HepG2 (cell line): ENCODE measurements around the gene SMYD5. TPM values are rescaled to one million over a fixed set of nuclear protein-coding genes. Genes with fewer than 3 reads are reported as not detected.

Experiments
- AKAP8 ChIP-seq: sonication (generic); formaldehyde crosslinking; IDR thresholded peaks from 2 replicates; pipeline ENCODE4 v1.5.1; 2020; ENCODE audit warnings: mild to moderate bottlenecking, missing genetic modification reagents
- ARID2 ChIP-seq: sonication (generic); formaldehyde crosslinking; IDR thresholded peaks from 2 replicates; pipeline ENCODE4 v1.8.1; 2022; ENCODE audit warnings: mild to moderate bottlenecking, missing genetic modification reagents, borderline replicate concordance
- ELF3 ChIP-seq: IDR thresholded peaks from 2 replicates; pipeline ENCODE4 v1.6.1; 2016; ENCODE audit warnings: missing genetic modification reagents, missing compliant biosample characterization
- GMEB1 ChIP-seq: sonication (generic); formaldehyde crosslinking; IDR thresholded peaks from 2 replicates; pipeline ENCODE4 v1.5.1; 2020; ENCODE audit warnings: missing genetic modification reagents, mild to moderate bottlenecking, borderline replicate concordance
- HIC2 ChIP-seq: sonication (generic); formaldehyde crosslinking; IDR thresholded peaks from 2 replicates; pipeline ENCODE4 v1.9.0; 2022; ENCODE audit warnings: low read depth, missing genetic modification reagents
- KAT7 ChIP-seq: IDR thresholded peaks from 2 replicates; pipeline ENCODE4 v1.6.1; 2018; ENCODE audit warnings: borderline replicate concordance, missing compliant biosample characterization
- MAF1 ChIP-seq: sonication (generic); formaldehyde crosslinking; IDR thresholded peaks from 2 replicates; pipeline ENCODE4 v1.5.0; 2020; ENCODE audit warnings: missing genetic modification reagents, borderline replicate concordance
- NR2F1 ChIP-seq, 2 experiments: fragments of 450-650 bp in 1 of 2; formaldehyde crosslinking in 1 of 2; IDR thresholded peaks; 2 replicates each; pipeline versions ENCODE4 v1.5.0 to v1.6.1; 2016 to 2020; ENCODE audit warnings: mild to moderate bottlenecking in 1 of 2, missing compliant biosample characterization in 1 of 2, missing genetic modification reagents in 1 of 2, moderate library complexity in 1 of 2
- TBL1XR1 ChIP-seq: fragments of 150-350 bp; IDR thresholded peaks from 2 replicates; pipeline ENCODE4 v1.6.1; 2014; ENCODE audit warnings: borderline replicate concordance, low read length; ENCODE audit not compliant: partially characterized antibody
- TGIF2 ChIP-seq: IDR thresholded peaks from 2 replicates; pipeline ENCODE4 v1.6.1; 2016; ENCODE audit warnings: control low read depth, missing compliant biosample characterization
- ZBTB38 ChIP-seq: sonication (generic); formaldehyde crosslinking; IDR thresholded peaks from 2 replicates; pipeline ENCODE4 v1.5.1; 2020; ENCODE audit warnings: mild to moderate bottlenecking, missing genetic modification reagents
- ZMYM3 ChIP-seq: sonication (generic); formaldehyde crosslinking; IDR thresholded peaks from 2 replicates; pipeline ENCODE4 v1.5.1; 2020; ENCODE audit warnings: mild to moderate bottlenecking, missing genetic modification reagents
- ZNF432 ChIP-seq: sonication (generic); formaldehyde crosslinking; IDR thresholded peaks from 2 replicates; pipeline ENCODE4 v1.5.0; 2020; ENCODE audit warnings: missing genetic modification reagents, mild to moderate bottlenecking, borderline replicate concordance
- polyA plus RNA-seq, 8 experiments: library from polyadenylated mRNA; depleted of rRNA in 3 of 8; stranded (reverse) in 7 of 8; unstranded in 1 of 8; fragments of >200 nt; fragmentation: Illumina TruSeq in 4 of 8; extraction: Trizol in 4 of 8; gene quantifications; 2 replicates each; pipeline versions ENCODE4 v1.2.1 to v1.2.3, GENCODE V29; 2011 to 2016; ENCODE audit warnings: low read depth in 4 of 8, missing spikeins in 1 of 8, mixed read lengths in 1 of 8; ENCODE audit not compliant: insufficient read depth in 1 of 8
- total RNA-seq, 5 experiments: library from RNA; depleted of rRNA; stranded (reverse); fragments of >200 nt; fragmentation: Illumina TruSeq; extraction: Trizol; gene quantifications; 2 replicates each; pipeline ENCODE4 v1.2.3, GENCODE V29; 2016; ENCODE audit warnings: low read depth in 1 of 5
- TF ChIP-seq, protein P1 (sequence below): IDR thresholded peaks from 2 replicates; pipeline ENCODE4 v1.6.1; 2012; ENCODE audit warnings: low read length, improper control_type of control experiment
- TF ChIP-seq, protein P2 (sequence below): sonication (generic); formaldehyde crosslinking; IDR thresholded peaks from 2 replicates; pipeline ENCODE4; 2020; ENCODE audit warnings: missing genetic modification reagents, mild to moderate bottlenecking, borderline replicate concordance

The SMYD5 gene
- total and polyA plus RNA-seq, 2 of the 13 experiments (the other 11 are each of a cell fraction or from before 2014, with no cell fraction given): 55.8 to 70.4 TPM

DNA sequence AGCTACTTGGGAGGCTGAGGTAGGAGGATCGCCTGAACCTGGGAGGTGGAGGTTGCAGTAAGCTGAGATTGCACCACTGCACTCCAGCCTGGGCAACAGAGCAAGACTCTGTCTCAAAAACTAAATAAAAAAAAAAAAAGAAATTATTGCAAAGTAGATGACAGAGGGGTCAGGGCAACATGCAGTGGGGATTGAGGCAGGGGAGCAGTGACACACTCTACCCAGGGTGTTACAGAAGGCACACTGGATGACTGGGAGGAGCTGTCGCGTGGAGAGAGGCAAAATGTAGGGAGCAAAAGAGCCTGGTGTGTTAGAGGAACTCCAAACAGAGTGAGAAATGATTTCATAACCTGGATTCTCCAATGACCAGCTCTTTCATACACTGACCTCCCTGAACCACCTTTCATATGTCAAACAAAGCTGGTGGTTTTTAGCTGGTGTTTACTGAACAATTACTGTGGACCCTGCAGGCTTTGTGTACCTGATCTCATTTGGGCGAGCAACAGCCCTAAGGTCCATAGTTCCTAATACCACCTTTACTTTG, 48.1 kb downstream of the SMYD5 start (continued):
- peak; percentile 44; the same call in 1 of the 2 replicates for TF ChIP-seq GMEB1
- TF ChIP-seq KAT7 (CRISPR knock-in tag): peak; percentile 38; the same call in 1 of the 2 replicates
- TF ChIP-seq TBL1XR1: no peak
- TF ChIP-seq HIC2: peak; percentile 72; the same call in 1 of the 2 replicates
- TF ChIP-seq MAF1 (CRISPR knock-in tag): no peak
- TF ChIP-seq NR2F1 (CRISPR knock-in tag; IDR thresholded peaks at IDR 0.05): peak; percentile 73 to 79; a peak in 3 of 4 replicates
- TF ChIP-seq AKAP8: no peak
- TF ChIP-seq ARID2 (CRISPR knock-in tag): no peak
- TF ChIP-seq ZNF432: no peak
- no peak for TF ChIP-seq ZBTB38 (CRISPR knock-in tag)
- TF ChIP-seq, protein P1, sequence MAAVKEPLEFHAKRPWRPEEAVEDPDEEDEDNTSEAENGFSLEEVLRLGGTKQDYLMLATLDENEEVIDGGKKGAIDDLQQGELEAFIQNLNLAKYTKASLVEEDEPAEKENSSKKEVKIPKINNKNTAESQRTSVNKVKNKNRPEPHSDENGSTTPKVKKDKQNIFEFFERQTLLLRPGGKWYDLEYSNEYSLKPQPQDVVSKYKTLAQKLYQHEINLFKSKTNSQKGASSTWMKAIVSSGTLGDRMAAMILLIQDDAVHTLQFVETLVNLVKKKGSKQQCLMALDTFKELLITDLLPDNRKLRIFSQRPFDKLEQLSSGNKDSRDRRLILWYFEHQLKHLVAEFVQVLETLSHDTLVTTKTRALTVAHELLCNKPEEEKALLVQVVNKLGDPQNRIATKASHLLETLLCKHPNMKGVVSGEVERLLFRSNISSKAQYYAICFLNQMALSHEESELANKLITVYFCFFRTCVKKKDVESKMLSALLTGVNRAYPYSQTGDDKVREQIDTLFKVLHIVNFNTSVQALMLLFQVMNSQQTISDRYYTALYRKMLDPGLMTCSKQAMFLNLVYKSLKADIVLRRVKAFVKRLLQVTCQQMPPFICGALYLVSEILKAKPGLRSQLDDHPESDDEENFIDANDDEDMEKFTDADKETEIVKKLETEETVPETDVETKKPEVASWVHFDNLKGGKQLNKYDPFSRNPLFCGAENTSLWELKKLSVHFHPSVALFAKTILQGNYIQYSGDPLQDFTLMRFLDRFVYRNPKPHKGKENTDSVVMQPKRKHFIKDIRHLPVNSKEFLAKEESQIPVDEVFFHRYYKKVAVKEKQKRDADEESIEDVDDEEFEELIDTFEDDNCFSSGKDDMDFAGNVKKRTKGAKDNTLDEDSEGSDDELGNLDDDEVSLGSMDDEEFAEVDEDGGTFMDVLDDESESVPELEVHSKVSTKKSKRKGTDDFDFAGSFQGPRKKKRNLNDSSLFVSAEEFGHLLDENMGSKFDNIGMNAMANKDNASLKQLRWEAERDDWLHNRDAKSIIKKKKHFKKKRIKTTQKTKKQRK: no peak
- TF ChIP-seq ELF3 (CRISPR knock-in tag): peak; percentile 67
- TF ChIP-seq ZMYM3 (CRISPR knock-in tag): peak; percentile 95
- peak; percentile 76; the same call in 1 of the 2 replicates for TF ChIP-seq TGIF2 (CRISPR knock-in tag)
- TF ChIP-seq, protein P2, sequence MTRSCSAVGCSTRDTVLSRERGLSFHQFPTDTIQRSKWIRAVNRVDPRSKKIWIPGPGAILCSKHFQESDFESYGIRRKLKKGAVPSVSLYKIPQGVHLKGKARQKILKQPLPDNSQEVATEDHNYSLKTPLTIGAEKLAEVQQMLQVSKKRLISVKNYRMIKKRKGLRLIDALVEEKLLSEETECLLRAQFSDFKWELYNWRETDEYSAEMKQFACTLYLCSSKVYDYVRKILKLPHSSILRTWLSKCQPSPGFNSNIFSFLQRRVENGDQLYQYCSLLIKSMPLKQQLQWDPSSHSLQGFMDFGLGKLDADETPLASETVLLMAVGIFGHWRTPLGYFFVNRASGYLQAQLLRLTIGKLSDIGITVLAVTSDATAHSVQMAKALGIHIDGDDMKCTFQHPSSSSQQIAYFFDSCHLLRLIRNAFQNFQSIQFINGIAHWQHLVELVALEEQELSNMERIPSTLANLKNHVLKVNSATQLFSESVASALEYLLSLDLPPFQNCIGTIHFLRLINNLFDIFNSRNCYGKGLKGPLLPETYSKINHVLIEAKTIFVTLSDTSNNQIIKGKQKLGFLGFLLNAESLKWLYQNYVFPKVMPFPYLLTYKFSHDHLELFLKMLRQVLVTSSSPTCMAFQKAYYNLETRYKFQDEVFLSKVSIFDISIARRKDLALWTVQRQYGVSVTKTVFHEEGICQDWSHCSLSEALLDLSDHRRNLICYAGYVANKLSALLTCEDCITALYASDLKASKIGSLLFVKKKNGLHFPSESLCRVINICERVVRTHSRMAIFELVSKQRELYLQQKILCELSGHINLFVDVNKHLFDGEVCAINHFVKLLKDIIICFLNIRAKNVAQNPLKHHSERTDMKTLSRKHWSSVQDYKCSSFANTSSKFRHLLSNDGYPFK: no peak; the same call in 1 of the 2 replicates
